WTC11 (cell line): ENCODE measurements around the gene TIMM50.

Source experiments
- CTCF ChIP-seq: fragments of 200-600 bp; IDR thresholded peaks from 2 replicates; pipeline ENCODE4 v1.8.0; 2022; ENCODE audit warnings: antibody characterized with exemption
- ELF4 ChIP-seq: sonication (generic); formaldehyde crosslinking; IDR thresholded peaks from 2 replicates; pipeline ENCODE4 v1.8.1; 2022; ENCODE audit warnings: low read depth, mild to moderate bottlenecking, moderate library complexity, missing genetic modification reagents
- NFYB ChIP-seq: sonication (generic); formaldehyde crosslinking; conservative IDR thresholded peaks from 2 replicates; pipeline ENCODE4 v1.8.0; 2022; ENCODE audit warnings: low read depth, missing genetic modification reagents

- no peak for TF ChIP-seq ELF4 (CRISPR knock-in tag)
- no peak for TF ChIP-seq NFYB (CRISPR knock-in tag)
- no peak for TF ChIP-seq CTCF
Observed at GRCh38 chr19:39524495-39524894, 43.9 kb downstream of the TIMM50 start.
